ENCODE measurements around the gene RELB.

RELB gene

GRCh38 chr19:45009625-45010255 lies 8.5 kb downstream of the RELB start:
- TF ChIP-seq, protein P1, sequence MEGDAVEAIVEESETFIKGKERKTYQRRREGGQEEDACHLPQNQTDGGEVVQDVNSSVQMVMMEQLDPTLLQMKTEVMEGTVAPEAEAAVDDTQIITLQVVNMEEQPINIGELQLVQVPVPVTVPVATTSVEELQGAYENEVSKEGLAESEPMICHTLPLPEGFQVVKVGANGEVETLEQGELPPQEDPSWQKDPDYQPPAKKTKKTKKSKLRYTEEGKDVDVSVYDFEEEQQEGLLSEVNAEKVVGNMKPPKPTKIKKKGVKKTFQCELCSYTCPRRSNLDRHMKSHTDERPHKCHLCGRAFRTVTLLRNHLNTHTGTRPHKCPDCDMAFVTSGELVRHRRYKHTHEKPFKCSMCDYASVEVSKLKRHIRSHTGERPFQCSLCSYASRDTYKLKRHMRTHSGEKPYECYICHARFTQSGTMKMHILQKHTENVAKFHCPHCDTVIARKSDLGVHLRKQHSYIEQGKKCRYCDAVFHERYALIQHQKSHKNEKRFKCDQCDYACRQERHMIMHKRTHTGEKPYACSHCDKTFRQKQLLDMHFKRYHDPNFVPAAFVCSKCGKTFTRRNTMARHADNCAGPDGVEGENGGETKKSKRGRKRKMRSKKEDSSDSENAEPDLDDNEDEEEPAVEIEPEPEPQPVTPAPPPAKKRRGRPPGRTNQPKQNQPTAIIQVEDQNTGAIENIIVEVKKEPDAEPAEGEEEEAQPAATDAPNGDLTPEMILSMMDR (IDR thresholded peaks at IDR 0.05; ENCODE audit: borderline replicate concordance, insufficient read depth, low read depth, low read length), result no peak
- H3K4me3 ChIP-seq (ENCODE audit: low read depth, low read length), result no peak overlapping the region

DNA sequence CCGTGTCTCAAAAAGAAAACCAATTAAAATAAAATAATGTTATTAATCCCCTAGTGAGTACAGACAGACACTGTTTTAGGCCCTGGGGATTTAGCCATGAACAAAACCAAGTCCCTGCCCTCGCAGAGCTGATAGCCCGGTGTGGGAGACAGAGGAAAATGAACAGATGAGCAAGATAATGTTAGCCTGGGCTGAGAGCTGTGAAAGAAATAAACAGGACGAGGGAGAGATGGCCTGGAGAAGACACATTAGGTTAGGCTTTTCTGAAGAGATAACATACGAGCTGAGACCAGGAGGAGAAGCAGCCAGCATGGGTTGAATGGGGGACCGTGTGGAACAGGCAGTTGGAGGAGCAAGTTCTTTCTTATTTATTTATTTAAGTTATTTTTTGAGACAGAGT lies 9.0 kb downstream of the RELB start:
- H3K4me3 ChIP-seq (ENCODE audit: low read depth, low read length), result no peak overlapping the region
- TF ChIP-seq, protein P1 (IDR thresholded peaks at IDR 0.05; ENCODE audit: borderline replicate concordance, insufficient read depth, low read depth, low read length), result no peak

- TF ChIP-seq, protein P1 (IDR thresholded peaks at IDR 0.05; ENCODE audit: borderline replicate concordance, insufficient read depth, low read depth, low read length), result no peak
- H3K4me3 ChIP-seq (ENCODE audit: low read depth, low read length), result no peak overlapping the region
Measured at GRCh38 chr19:45011959-45012358, 10.7 kb downstream of the RELB start.

DNA sequence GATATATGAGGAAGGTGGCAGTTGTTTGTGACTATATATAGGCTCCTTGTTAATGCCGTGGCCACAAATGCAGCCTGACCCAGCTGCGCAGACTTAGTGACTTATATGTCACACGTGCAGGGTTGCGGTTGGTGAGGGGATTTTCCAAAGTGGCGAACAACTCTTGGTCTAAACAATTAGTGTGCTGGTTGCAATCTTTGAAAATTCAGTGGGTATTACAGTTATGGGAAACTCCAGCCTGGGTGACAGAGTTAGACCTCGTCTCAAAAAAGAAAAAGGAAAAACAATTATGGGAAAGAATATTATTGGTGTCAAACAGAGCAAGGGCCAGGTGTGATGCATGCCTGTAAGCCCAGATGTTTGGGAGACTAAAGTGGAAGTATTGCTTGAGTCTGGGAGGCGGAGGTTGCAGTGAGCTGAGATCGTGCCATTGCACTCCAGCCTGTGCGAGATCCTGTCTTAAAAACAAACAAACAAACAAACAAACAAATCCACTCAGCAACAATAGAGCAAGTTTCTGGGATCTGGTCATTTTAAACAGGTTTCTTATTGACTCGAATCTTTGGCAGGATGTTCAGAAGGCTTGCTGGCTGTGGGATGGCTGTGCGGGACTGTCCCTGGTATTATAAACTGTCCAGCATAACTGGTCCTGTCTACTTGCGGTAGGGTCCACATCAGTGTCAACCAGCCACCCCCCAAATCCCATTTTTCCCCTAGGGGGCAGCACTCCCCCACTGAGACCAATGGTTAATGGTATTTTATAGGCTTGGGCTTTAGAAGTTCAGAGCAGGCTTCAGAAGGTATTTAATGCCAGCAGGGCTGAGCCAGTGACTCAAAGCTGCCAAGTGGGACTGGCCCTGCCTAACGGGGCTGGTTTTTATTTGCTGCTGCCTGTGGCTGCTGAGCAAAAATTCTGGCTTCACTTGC lies 15.4 kb downstream of the RELB start:
- TF ChIP-seq, protein P1 (IDR thresholded peaks at IDR 0.05; ENCODE audit: borderline replicate concordance, insufficient read depth, low read depth, low read length), result peak; percentile 72
- no peak overlapping the region for H3K4me3 ChIP-seq (ENCODE audit: low read depth, low read length)

- no peak overlapping the region for H3K4me3 ChIP-seq (ENCODE audit: low read depth, low read length)
- TF ChIP-seq, protein P1 (IDR thresholded peaks at IDR 0.05; ENCODE audit: borderline replicate concordance, insufficient read depth, low read depth, low read length), result no peak
Measured at GRCh38 chr19:45019187-45019586, 17.9 kb downstream of the RELB start.

GRCh38 chr19:45020071-45020470 lies 18.8 kb downstream of the RELB start:
- H3K4me3 ChIP-seq (ENCODE audit: low read depth, low read length), result no peak overlapping the region
- TF ChIP-seq, protein P1 (IDR thresholded peaks at IDR 0.05; ENCODE audit: borderline replicate concordance, insufficient read depth, low read depth, low read length), result no peak

Measured in GM12875 (cell line).